ENCODE results near the gene CTAG1B.
"Not testable (repeated sequence)": the region's sequence is repeated elsewhere in the genome, so short reads cannot be mapped to it uniquely, and the experiment has no call there.

The CTAG1B gene

DNA sequence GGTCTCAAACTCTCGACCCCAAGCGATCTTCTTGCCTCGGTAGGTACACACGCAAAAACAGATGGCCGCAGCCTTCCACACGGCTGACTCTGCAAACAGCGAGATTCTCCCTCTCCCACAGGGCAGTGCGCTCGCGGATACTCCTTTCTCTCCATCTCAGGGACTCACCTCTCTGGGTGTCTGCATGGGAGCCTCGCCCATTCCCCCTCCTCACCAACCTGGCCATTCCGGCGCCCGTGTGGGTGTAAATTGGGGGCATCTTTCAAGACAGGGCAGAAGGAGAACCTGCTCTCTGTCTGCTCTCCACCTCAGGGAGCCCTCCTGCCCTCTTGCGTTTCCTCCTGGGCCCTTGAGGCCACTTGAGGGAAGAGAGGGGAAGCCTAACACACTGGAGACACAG, 29.8 kb upstream of the CTAG1B start (continued):
- TF ChIP-seq ZNF544 (tag by site-specific recombination; IDR thresholded peaks at IDR 0.05) (no peak), ZNF529 (tag by site-specific recombination; IDR thresholded peaks at IDR 0.05; ENCODE audit: insufficient replicate concordance) (no peak), SETDB1 (IDR thresholded peaks at IDR 0.05; ENCODE audit: insufficient read length, low read length) (no peak), ZNF302 (tag by site-specific recombination; IDR thresholded peaks at IDR 0.05; ENCODE audit: low read depth) (no peak), ZNF157 (tag by site-specific recombination; IDR thresholded peaks at IDR 0.05) (no peak), ZNF610 (tag by site-specific recombination; IDR thresholded peaks at IDR 0.05; ENCODE audit: borderline replicate concordance) (no peak), BCL11A (tag by site-specific recombination; IDR thresholded peaks at IDR 0.05; ENCODE audit: low read depth) (no peak)

DNA sequence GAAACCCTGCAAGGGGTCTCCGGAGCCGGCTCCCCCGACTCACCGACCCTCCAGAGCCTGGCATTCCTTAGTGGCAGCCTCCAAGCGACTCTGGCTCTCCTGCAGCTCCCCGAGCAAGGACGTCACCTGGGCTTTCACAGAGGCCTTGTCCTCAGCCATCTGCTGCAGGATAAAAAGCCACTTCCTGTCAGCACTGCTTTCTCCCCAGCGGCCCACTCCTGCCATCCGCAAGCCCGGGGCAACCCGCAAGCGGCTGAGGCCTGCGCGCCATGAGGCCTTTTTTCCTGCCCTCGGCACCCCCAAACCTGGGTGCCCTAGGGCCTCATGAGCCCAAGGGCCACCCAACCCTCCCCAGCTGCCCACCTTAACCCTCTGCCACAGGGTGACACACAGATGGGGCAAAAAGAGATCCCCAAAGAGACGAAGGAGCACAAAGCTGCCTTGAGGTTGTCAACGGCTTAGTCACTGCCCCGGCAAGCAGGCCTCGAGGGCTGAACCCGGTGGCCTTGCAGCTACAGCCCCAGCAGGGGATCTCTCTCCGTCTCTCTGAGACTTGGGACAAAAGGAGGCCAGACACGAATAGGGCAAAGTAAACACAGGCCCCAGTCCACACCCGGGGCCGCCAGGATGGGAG, 26.8 kb upstream of the CTAG1B start:
- POLR2A ChIA-PET; H3K4me3 ChIP-seq (ENCODE audit: low read depth, low read length); H3K27ac ChIP-seq (ENCODE audit: extremely low read depth, low read depth, low read length); H3K9me3 ChIP-seq (ENCODE audit: control insufficient read depth, insufficient read depth, low read depth, low read length); H3K36me3 ChIP-seq (ENCODE audit: control insufficient read depth in 2 of 2, insufficient read depth in 1 of 2, low read length in 2 of 2); CTCF ChIA-PET; H3K4me1 ChIP-seq (ENCODE audit: control insufficient read depth, insufficient read depth, low read length): not testable (repeated sequence)

DNA sequence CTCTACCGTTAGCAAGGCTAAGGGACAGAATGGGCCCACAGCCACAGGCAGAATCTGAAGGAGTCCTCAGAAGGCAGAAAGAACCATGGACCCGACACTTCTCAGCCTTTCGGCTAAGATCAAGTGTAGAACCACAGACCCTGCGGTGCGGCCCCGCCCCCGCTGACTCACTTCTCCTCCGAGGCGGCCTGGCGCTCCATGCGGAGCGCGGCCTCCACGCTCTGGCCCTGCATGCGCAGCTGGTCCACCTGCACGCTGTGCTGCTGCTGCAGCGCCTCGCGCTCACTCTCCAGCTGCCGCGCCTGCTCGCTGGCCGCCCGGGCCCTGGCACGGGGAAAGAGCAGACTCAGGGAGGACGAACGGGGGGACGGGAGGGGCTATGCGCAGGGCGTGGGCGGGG, 24.6 kb upstream of the CTAG1B start:
- CTCF ChIA-PET; H3K9me3 ChIP-seq (ENCODE audit: control insufficient read depth, insufficient read depth, low read depth, low read length); POLR2A ChIA-PET; H3K27ac ChIP-seq (ENCODE audit: extremely low read depth, low read depth, low read length); H3K4me1 ChIP-seq (ENCODE audit: control insufficient read depth, insufficient read depth, low read length); H3K36me3 ChIP-seq (ENCODE audit: control insufficient read depth in 2 of 2, insufficient read depth in 1 of 2, low read length in 2 of 2); H3K4me3 ChIP-seq (ENCODE audit: low read depth, low read length): not testable (repeated sequence)

DNA sequence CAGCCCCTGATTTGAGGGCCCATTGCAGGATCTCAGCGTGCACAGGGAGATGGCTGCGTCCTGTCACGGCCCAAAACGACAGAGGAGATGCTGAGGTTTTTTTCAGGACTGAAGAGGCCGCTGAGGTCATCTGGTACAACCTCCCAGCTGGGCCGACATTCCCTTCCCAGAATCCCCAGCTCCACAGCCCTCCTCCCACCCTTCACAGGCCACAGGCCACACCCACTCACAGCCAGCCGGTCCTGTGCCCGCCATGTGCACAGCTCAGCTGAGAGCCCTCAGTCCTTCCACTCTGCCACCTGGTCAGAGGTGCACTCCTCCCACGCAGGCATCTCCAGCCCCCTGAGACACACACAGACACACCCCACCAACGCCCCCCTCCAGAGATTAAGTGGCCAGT, 22.7 kb upstream of the CTAG1B start:
- POLR2A ChIA-PET; H3K36me3 ChIP-seq (ENCODE audit: control insufficient read depth in 2 of 2, insufficient read depth in 1 of 2, low read length in 2 of 2); H3K9me3 ChIP-seq (ENCODE audit: control insufficient read depth, insufficient read depth, low read depth, low read length); H3K4me1 ChIP-seq (ENCODE audit: control insufficient read depth, insufficient read depth, low read length); CTCF ChIA-PET; H3K27ac ChIP-seq (ENCODE audit: extremely low read depth, low read depth, low read length); H3K4me3 ChIP-seq (ENCODE audit: low read depth, low read length): not testable (repeated sequence)

DNA sequence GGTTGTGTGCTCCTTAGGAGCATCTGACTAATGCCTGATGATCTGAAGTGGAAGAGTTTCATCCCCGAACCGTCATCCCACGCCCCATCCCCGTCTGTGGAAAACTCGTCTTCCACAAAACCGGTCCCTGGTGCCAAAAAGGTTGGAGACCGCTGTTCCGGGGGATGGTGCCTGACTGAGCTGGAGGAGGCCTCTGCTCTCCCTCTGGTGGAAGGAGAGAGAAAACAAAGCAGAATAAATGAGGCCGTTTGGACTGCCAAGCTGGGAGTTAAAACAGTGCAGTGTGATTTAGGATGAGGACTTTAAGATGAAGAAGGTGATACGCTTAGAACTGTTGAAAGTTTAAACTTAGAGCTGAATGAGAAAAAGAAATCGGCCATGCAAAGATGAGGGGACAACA, 14.6 kb upstream of the CTAG1B start:
- POLR2A ChIA-PET; H3K36me3 ChIP-seq (ENCODE audit: control insufficient read depth in 2 of 2, insufficient read depth in 1 of 2, low read length in 2 of 2); CTCF ChIA-PET; H3K27ac ChIP-seq (ENCODE audit: extremely low read depth, low read depth, low read length); H3K9me3 ChIP-seq (ENCODE audit: control insufficient read depth, insufficient read depth, low read depth, low read length); H3K4me1 ChIP-seq (ENCODE audit: control insufficient read depth, insufficient read depth, low read length); H3K4me3 ChIP-seq (ENCODE audit: low read depth, low read length): not testable (repeated sequence)

DNA sequence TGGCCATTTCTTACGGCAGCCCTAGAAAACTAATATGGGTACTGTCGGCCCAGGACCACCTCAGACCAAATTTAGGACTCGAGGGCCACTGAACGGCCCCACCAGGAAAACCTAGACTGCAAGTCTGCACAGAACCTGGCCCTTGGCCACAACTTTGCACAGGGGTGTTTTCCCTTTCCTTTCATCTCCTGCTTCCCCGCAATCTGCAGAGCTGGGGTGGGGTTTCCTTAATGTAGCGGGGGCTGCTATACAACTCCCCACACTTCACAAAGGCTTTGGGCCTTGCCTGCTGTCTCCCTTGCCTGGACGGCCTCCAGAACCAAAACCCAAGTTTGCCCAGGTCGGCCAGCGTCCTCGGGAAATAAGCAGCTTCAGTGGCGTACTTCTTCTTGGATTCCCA, 11.9 kb upstream of the CTAG1B start:
- POLR2A ChIA-PET; CTCF ChIA-PET; H3K4me1 ChIP-seq (ENCODE audit: control insufficient read depth, insufficient read depth, low read length): not testable (repeated sequence)

DNA sequence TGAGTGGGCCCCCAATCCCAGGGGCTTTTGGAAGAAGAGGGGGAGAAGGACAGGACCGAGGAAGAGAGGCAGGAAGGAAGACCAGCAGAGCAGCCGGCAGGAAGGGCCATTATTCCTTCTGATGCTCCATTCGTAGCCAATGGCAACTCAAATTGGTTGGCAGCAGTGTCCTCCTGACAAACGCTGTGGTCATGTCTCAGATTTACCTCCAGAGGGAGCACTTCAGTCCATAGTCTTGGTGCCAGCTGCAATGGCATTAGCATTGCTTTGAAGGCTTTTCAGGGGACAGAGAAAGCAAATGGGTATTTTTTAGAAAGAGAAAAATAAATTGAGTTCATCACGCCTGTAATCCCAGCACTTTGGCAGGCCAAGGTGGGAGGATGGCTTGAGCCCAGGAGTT, 9.9 kb upstream of the CTAG1B start:
- POLR2A ChIA-PET; H3K4me1 ChIP-seq (ENCODE audit: control insufficient read depth, insufficient read depth, low read length); H3K4me3 ChIP-seq (ENCODE audit: low read depth, low read length); H3K27ac ChIP-seq (ENCODE audit: extremely low read depth, low read depth, low read length); CTCF ChIA-PET; H3K9me3 ChIP-seq (ENCODE audit: control insufficient read depth, insufficient read depth, low read depth, low read length); H3K36me3 ChIP-seq (ENCODE audit: control insufficient read depth in 2 of 2, insufficient read depth in 1 of 2, low read length in 2 of 2): not testable (repeated sequence)

More for the DNA sequence above, 11.9 kb upstream of the CTAG1B start:
- not testable (repeated sequence) for H3K36me3 ChIP-seq (ENCODE audit: control insufficient read depth in 2 of 2, insufficient read depth in 1 of 2, low read length in 2 of 2); H3K27ac ChIP-seq (ENCODE audit: extremely low read depth, low read depth, low read length); H3K4me3 ChIP-seq (ENCODE audit: low read depth, low read length); H3K9me3 ChIP-seq (ENCODE audit: control insufficient read depth, insufficient read depth, low read depth, low read length)

DNA sequence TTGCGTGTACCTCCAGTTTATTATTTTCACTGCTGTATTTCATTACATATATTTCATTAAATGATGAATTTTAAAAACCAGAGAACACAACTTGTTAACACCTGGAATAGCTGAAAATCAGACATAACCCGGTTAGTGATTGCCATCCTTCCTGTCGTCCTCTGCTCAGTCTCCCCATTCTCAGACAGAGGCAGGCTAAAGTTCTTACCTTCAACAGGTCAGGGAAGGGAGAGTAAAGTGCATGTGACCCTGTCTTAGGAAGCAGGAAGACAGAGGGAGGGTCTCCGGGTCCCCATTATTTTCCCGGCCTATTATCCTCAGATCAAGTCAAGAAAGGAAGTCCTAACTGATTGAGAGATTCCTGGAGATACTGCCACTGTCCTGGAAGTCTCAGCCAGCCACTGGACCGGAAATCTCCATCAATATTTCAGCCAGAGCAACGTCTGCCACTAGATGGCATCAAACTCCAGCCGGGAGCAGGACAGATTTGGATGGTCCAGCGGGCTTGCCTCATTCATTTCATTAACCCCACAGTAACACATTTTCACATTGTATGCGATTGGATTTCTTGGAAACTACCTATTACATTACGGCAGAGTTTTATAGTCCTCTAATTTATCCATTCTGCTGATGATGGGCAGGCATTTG, 1.8 kb upstream of the CTAG1B start:
- H3K27ac ChIP-seq (ENCODE audit: extremely low read depth, low read depth, low read length); H3K9me3 ChIP-seq (ENCODE audit: control insufficient read depth, insufficient read depth, low read depth, low read length); H3K4me1 ChIP-seq (ENCODE audit: control insufficient read depth, insufficient read depth, low read length); H3K36me3 ChIP-seq (ENCODE audit: control insufficient read depth in 2 of 2, insufficient read depth in 1 of 2, low read length in 2 of 2); POLR2A ChIA-PET; H3K4me3 ChIP-seq (ENCODE audit: low read depth, low read length); CTCF ChIA-PET: not testable (repeated sequence)

DNA sequence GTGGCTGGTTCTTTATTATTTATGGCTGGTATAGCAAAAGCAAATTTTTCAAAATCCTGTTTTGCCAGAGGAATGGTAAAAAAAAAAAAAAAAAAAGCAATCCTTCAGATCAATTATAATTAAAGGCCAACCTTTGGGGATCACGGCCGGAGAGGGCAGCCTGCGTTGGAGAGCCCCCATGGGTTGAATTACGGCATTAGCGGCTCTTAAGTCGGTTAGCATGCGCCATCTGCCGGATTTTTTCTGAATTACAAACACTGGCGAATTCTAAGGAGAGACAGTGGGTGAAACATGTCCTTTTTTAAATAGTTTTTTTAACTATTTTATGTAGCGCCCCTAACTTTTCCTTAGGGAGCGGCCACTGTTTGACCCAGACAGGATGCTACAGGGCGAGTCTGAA, 5.5 kb downstream of the CTAG1B start:
- CTCF ChIA-PET; H3K4me1 ChIP-seq (ENCODE audit: control insufficient read depth, insufficient read depth, low read length); H3K36me3 ChIP-seq (ENCODE audit: control insufficient read depth in 2 of 2, insufficient read depth in 1 of 2, low read length in 2 of 2); H3K27ac ChIP-seq (ENCODE audit: extremely low read depth, low read depth, low read length); H3K4me3 ChIP-seq (ENCODE audit: low read depth, low read length); H3K9me3 ChIP-seq (ENCODE audit: control insufficient read depth, insufficient read depth, low read depth, low read length); POLR2A ChIA-PET: not testable (repeated sequence)

DNA sequence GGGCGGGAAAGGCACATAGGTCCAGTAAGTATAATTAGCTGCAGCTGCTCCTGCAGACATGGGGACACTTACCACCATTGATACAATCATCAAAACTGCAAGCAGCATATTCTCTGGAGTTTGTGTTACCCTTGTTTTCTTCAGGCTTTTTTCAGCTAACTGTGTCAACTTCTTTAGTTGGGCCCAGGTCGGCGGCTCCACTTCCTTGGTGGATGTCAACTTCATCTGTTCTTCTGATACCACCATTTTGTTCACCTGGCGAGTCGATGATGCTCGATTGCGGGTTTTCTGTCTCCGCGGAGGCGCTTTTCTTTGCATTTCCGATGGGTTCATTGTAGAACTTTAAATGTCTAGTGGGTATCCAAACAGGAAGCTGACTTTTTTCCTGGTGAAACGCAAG, 7.9 kb downstream of the CTAG1B start:
- H3K4me1 ChIP-seq (ENCODE audit: control insufficient read depth, insufficient read depth, low read length); H3K36me3 ChIP-seq (ENCODE audit: control insufficient read depth in 2 of 2, insufficient read depth in 1 of 2, low read length in 2 of 2); POLR2A ChIA-PET; H3K9me3 ChIP-seq (ENCODE audit: control insufficient read depth, insufficient read depth, low read depth, low read length); H3K4me3 ChIP-seq (ENCODE audit: low read depth, low read length); H3K27ac ChIP-seq (ENCODE audit: extremely low read depth, low read depth, low read length): not testable (repeated sequence)
- CTCF ChIA-PET = interaction anchor here (0.7 to 1.3 kb wide), 3 partner anchors 20 to 138 kb away, joined by 3 to 4 read pairs (median 3); no protein-coding TSS in a partner anchor

Measured in HEK293 (cell line).